GM12878 (cell line): ENCODE results near the gene EYA4. TPM values are rescaled to one million over a fixed set of nuclear protein-coding genes. Genes with fewer than 3 reads are reported as not detected.

ENCODE experiments used
- ATAC-seq: fragments of 200-7000 bp; cut with Tn5 transposase; 3 replicates; pipeline ENCODE4 v1.9.1; 2020; ENCODE audit warnings: mild to moderate bottlenecking, moderate library complexity
- BruUV-seq: library from RNA; stranded (reverse); fragments of 400-500 nt; replicated peaks from 2 replicates; lab custom pipeline; 2021; lab: Mats Ljungman, UMichigan
- CTCF ChIA-PET: fragments of 300-600 bp; sonication (Branson Sonifier 250); formaldehyde crosslinking; extraction: SDS; loops from one replicate; lab custom pipeline; 2021; ENCODE audit warnings: inconsistent platforms; lab: Yijun Ruan, JAX
- POLR2A ChIA-PET: fragments of 350-600 bp; formaldehyde crosslinking; extraction: SDS; loops from one replicate; lab custom pipeline; 2021; ENCODE audit warnings: inconsistent platforms; lab: Charles Lee
- RAD21 ChIA-PET: fragments of 300-600 bp; sonication (Branson Sonifier 250); formaldehyde crosslinking; loops from one replicate; lab custom pipeline; 2023; ENCODE audit warnings: antibody characterized with exemption; ENCODE audit not compliant: unreplicated experiment; lab: Charles Lee
- SMC1A ChIA-PET: fragments of 300-600 bp; sonication (Branson Sonifier 250); formaldehyde crosslinking; loops from one replicate; lab custom pipeline; 2023; ENCODE audit not compliant: unreplicated experiment, uncharacterized antibody; lab: Charles Lee
- DNase-seq: peaks from one replicate; pipeline ENCODE4 v3.0.0-alpha.2; 2011; ENCODE audit warnings: low read depth, low spot score
- FAIRE-seq: peaks from 3 replicates; lab custom pipeline; 2011; peaks lifted over from hg19 to GRCh38; lab: Jason Lieb, UNC
- H2AFZ ChIP-seq: 2 replicates; pipeline ENCODE4 v1.6.0; 2011; ENCODE audit warnings: low read depth, low read length, control low read depth; ENCODE audit not compliant: control insufficient read depth
- H3K27ac ChIP-seq: 2 replicates; pipeline ENCODE4 v1.5.1; 2011; ENCODE audit warnings: control low read depth; ENCODE audit not compliant: control insufficient read depth, insufficient read depth
- H3K27me3 ChIP-seq, 2 experiments: replicated peaks in 1 of 2; 2 replicates each; pipeline versions ENCODE4 v1.6.0 to v1.6.1; 2011; ENCODE audit warnings: low read length in 1 of 2; ENCODE audit not compliant: control insufficient read depth in 2 of 2, insufficient read depth in 2 of 2
- H3K36me3 ChIP-seq, 2 experiments: 2 replicates each; pipeline ENCODE4 v1.5.1; 2011; ENCODE audit warnings: low read length in 1 of 2; ENCODE audit not compliant: control insufficient read depth in 2 of 2, insufficient read depth in 2 of 2
- H3K4me1 ChIP-seq: 2 replicates; pipeline ENCODE4 v1.6.1; 2011; ENCODE audit warnings: mild to moderate bottlenecking, low read length, moderate library complexity, mixed read lengths; ENCODE audit not compliant: control insufficient read depth, insufficient read depth
- H3K4me2 ChIP-seq: 2 replicates; pipeline ENCODE4 v1.6.0; 2011; ENCODE audit warnings: control low read depth; ENCODE audit not compliant: control insufficient read depth, insufficient read depth
- H3K4me3 ChIP-seq: fragments of 200-600 bp; sonication (generic); 2 replicates; pipeline ENCODE4 v1.5.1; 2016
- H3K79me2 ChIP-seq: 2 replicates; pipeline ENCODE4 v1.6.0; 2011; ENCODE audit warnings: low read length; ENCODE audit not compliant: control insufficient read depth, insufficient read depth
- H3K9ac ChIP-seq: 2 replicates; pipeline ENCODE4 v1.8.0; 2011; ENCODE audit warnings: low read length, control low read depth, mixed read lengths; ENCODE audit not compliant: control insufficient read depth, insufficient read depth
- H3K9me3 ChIP-seq: replicated peaks from 3 replicates; pipeline ENCODE4 v1.5.1; 2011; ENCODE audit warnings: mild to moderate bottlenecking, low read length; ENCODE audit not compliant: control insufficient read depth, insufficient read depth
- H4K20me1 ChIP-seq: 2 replicates; pipeline ENCODE4 v1.6.0; 2011; ENCODE audit not compliant: control insufficient read depth, insufficient read depth
- BHLHE40 ChIP-seq, 2 experiments: fragments of 450-650 bp in 1 of 2; IDR thresholded peaks; 2 replicates each; pipeline ENCODE4 v1.6.1; 2011 to 2017; ENCODE audit warnings: low read depth in 2 of 2, borderline replicate concordance in 1 of 2, improper control_type of control experiment in 1 of 2, low read length in 1 of 2, mild to moderate bottlenecking in 1 of 2
- CHD4 ChIP-seq: fragments of 200-600 bp; sonication (generic); IDR thresholded peaks from 2 replicates; pipeline ENCODE4 v1.6.1; 2016; ENCODE audit warnings: mild to moderate bottlenecking
- E2F4 ChIP-seq: IDR thresholded peaks from 2 replicates; pipeline ENCODE4 v1.6.1; 2012; ENCODE audit warnings: low read depth, low read length, improper control_type of control experiment
- E4F1 ChIP-seq: fragments of 450-650 bp; IDR thresholded peaks from 2 replicates; pipeline ENCODE4 v1.6.1; 2018; ENCODE audit warnings: borderline replicate concordance, mild to moderate bottlenecking; ENCODE audit not compliant: partially characterized antibody
- HDAC2 ChIP-seq: fragments of 200-600 bp; sonication (generic); IDR thresholded peaks from 2 replicates; pipeline ENCODE4 v1.6.1; 2017
- MYB ChIP-seq: fragments of 150-350 bp; IDR thresholded peaks from 2 replicates; pipeline ENCODE4 v1.6.1; 2014; ENCODE audit warnings: mild to moderate bottlenecking, low read depth, low read length, borderline replicate concordance
- NR2C2 ChIP-seq: IDR thresholded peaks from 2 replicates; pipeline ENCODE4 v1.6.1; 2011; ENCODE audit warnings: borderline replicate concordance, low read depth; ENCODE audit not compliant: control insufficient read depth, insufficient read length
- SUPT20H ChIP-seq: IDR thresholded peaks from 2 replicates; pipeline ENCODE4 v1.6.1; 2011; ENCODE audit warnings: low read depth, mild to moderate bottlenecking, low read length, moderate library complexity, borderline replicate concordance; ENCODE audit not compliant: control insufficient read depth
- WGBS: methylation state at CpG from one replicate; pipeline ENCODE4 v1.1.6; 2016; ENCODE audit warnings: low lambda C conversion rate; ENCODE audit not compliant: insufficient replicate concordance, insufficient coverage; ENCODE audit errors: missing lambda C conversion rate; 5-methylcytosine and 5-hydroxymethylcytosine counted together
- in situ Hi-C: fragments of 300-500 bp; cut with MboI; formaldehyde crosslinking; loops from 9 replicates; pipeline ENCODE4 v1.14.3; 2018; ENCODE audit warnings: mixed read lengths
- intact Hi-C: fragments of 100-400 bp; cut with micrococcal nuclease; formaldehyde crosslinking; loops from one replicate; pipeline ENCODE4 v1.14.2; 2022; ENCODE audit not compliant: unreplicated experiment
- polyA plus RNA-seq, 11 experiments: library from polyadenylated mRNA; depleted of rRNA in 4 of 11; unstranded in 6 of 11; stranded (reverse) in 5 of 11; fragments of >200 nt; fragmentation: Nextera tagmentation in 4 of 11; fragmentation: Illumina TruSeq in 1 of 11; extraction: Ambion mirVana in 4 of 11; extraction: Trizol in 1 of 11; gene quantifications; 1 replicate in 1 of 11; 2 replicates in 10 of 11; pipeline versions ENCODE4 v1.2.1 to v1.2.3, GENCODE V29; 2011 to 2016; ENCODE audit warnings: inconsistent platforms in 2 of 11, missing spikeins in 2 of 11, low read depth in 1 of 11
- total RNA-seq, 4 experiments: library from RNA; depleted of rRNA in 3 of 4; stranded (reverse); fragments of >200 nt in 3 of 4; fragmentation: Illumina TruSeq in 1 of 4; extraction: Trizol in 1 of 4; gene quantifications; 2 replicates each; pipeline versions ENCODE4 v1.2.1 to v1.2.3, GENCODE V29; 2013 to 2021
- TF ChIP-seq, protein P1 (sequence below): IDR thresholded peaks from 2 replicates; pipeline ENCODE4 v1.6.1; 2011; ENCODE audit warnings: borderline replicate concordance, low read depth, mild to moderate bottlenecking, moderate library complexity, mixed read lengths, low read length; ENCODE audit not compliant: insufficient read depth; ENCODE audit errors: extremely low read length

EYA4 gene
- total and polyA plus RNA-seq, 10 of the 15 experiments (the other 5 are each of a cell fraction or from before 2014, with no cell fraction given) = 0.02 TPM; not detected in 9

GRCh38 chr6:133317704-133318103, 76.5 kb downstream of the EYA4 start:
- Histone ChIP-seq H3K9ac (no peak overlapping the region), H3K4me1 (no peaks in the 10 kb centered on the region), H3K4me2 (no peak overlapping the region), H3K36me3 (no peaks in the 10 kb centered on the region), H2AFZ (no peak overlapping the region), H3K79me2 (no peaks in the 10 kb centered on the region), H4K20me1 (no peaks in the 10 kb centered on the region), H3K4me3 (no peak overlapping the region), H3K27me3 (no peaks in the 10 kb centered on the region), H3K27ac (no peak overlapping the region), H3K9me3 (no peaks in the 10 kb centered on the region)
- ChIA-PET CTCF (no interaction called here), SMC1A (no interaction called here), RAD21 (no interaction called here), POLR2A (no interaction called here)
- intact Hi-C loops (no loop called here), in situ Hi-C loops (no loop called here)
- DNase-seq (no peak), ATAC-seq (no peak), FAIRE-seq (no peak)
- BruUV-seq = no TSS peak
- TF ChIP-seq HDAC2 (no peak), MYB (no peak), NR2C2 (no peak), SUPT20H (no peak), E2F4 (no peak), CHD4 (no peak), E4F1 (no peak), BHLHE40 (IDR thresholded peaks at IDR 0.05; ENCODE audit: borderline replicate concordance in 1 of 2, low read depth in 2 of 2, low read length in 1 of 2) (no peak)
- TF ChIP-seq, protein P1, sequence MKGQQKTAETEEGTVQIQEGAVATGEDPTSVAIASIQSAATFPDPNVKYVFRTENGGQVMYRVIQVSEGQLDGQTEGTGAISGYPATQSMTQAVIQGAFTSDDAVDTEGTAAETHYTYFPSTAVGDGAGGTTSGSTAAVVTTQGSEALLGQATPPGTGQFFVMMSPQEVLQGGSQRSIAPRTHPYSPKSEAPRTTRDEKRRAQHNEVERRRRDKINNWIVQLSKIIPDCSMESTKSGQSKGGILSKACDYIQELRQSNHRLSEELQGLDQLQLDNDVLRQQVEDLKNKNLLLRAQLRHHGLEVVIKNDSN = no peak
- 13% methylated on average over 4 of the region's 4 CpGs for WGBS
